H1 (cell line): ENCODE results near the gene EN1. TPM values are rescaled to one million over a fixed set of nuclear protein-coding genes. Genes with fewer than 3 reads are reported as not detected.

Experiments
- CTCF ChIA-PET: fragments of 300-600 bp; sonication (Branson Sonifier 250); formaldehyde crosslinking; loops from one replicate; lab custom pipeline; 2021; ENCODE audit not compliant: partially characterized antibody; lab: Charles Lee
- POLR2A ChIA-PET: fragments of 300-600 bp; sonication (Branson Sonifier 250); formaldehyde crosslinking; loops from one replicate; lab custom pipeline; 2021; ENCODE audit warnings: inconsistent platforms; ENCODE audit not compliant: partially characterized antibody; lab: Charles Lee
- DNase-seq, 2 experiments: peaks; one replicate each; pipeline versions ENCODE4 v3.0.0 to v3.0.0-alpha.2; 2010 to 2022; ENCODE audit warnings: low spot score in 2 of 2, low read depth in 1 of 2, mixed read lengths in 1 of 2
- FAIRE-seq: peaks from 2 replicates; lab custom pipeline; 2011; peaks lifted over from hg19 to GRCh38; lab: Jason Lieb, UNC
- H2AFZ ChIP-seq: 2 replicates; pipeline ENCODE4 v1.8.1; 2012; ENCODE audit warnings: low read length, inconsistent platforms
- H2AK5ac ChIP-seq: 2 replicates; pipeline ENCODE4 v1.6.1; 2013; ENCODE audit warnings: low read depth, low read length
- H2BK120ac ChIP-seq: replicated peaks from 2 replicates; pipeline ENCODE3; 2013; ENCODE audit warnings: low read depth, low read length, inconsistent platforms
- H2BK12ac ChIP-seq: 2 replicates; pipeline ENCODE4 v1.6.1; 2013; ENCODE audit warnings: low read depth, low read length
- H2BK15ac ChIP-seq: 2 replicates; pipeline ENCODE4 v1.6.1; 2013; ENCODE audit warnings: low read length
- H2BK20ac ChIP-seq: 2 replicates; pipeline ENCODE4 v1.6.1; 2013; ENCODE audit warnings: low read length
- H2BK5ac ChIP-seq: 2 replicates; pipeline ENCODE4 v1.6.1; 2013; ENCODE audit warnings: low read depth, low read length
- H3K14ac ChIP-seq: 2 replicates; pipeline ENCODE4 v1.6.1; 2013; ENCODE audit warnings: inconsistent platforms; ENCODE audit not compliant: insufficient read length
- H3K18ac ChIP-seq: 2 replicates; pipeline ENCODE4 v1.6.1; 2013; ENCODE audit warnings: low read length; ENCODE audit errors: extremely low read depth
- H3K23ac ChIP-seq: 2 replicates; pipeline ENCODE4 v1.6.1; 2013; ENCODE audit warnings: inconsistent platforms; ENCODE audit not compliant: insufficient read length
- H3K23me2 ChIP-seq: 2 replicates; pipeline ENCODE4 v1.6.1; 2013; ENCODE audit warnings: low read depth, low read length
- H3K27ac ChIP-seq: 2 replicates; pipeline ENCODE4 v1.6.1; 2011; ENCODE audit warnings: low read depth, low read length, inconsistent platforms
- H3K27me3 ChIP-seq, 4 experiments: replicated peaks in 1 of 4; 1 replicate in 1 of 4; 2 replicates in 3 of 4; pipeline versions ENCODE4 v1.6.1 to v1.8.1; 2011 to 2013; ENCODE audit warnings: low read length in 3 of 4, mild to moderate bottlenecking in 3 of 4, inconsistent platforms in 2 of 4, mixed read lengths in 2 of 4, moderate library complexity in 1 of 4; ENCODE audit not compliant: control insufficient read depth in 3 of 4, insufficient read depth in 3 of 4; ENCODE audit errors: extremely low read depth in 1 of 4
- H3K36me3 ChIP-seq, 4 experiments: 2 replicates each; pipeline versions ENCODE4 v1.6.1 to v1.8.1; 2011 to 2013; ENCODE audit warnings: mild to moderate bottlenecking in 4 of 4, low read length in 3 of 4, moderate library complexity in 2 of 4, control low read depth in 1 of 4, inconsistent platforms in 1 of 4; ENCODE audit not compliant: insufficient read depth in 4 of 4, control insufficient read depth in 2 of 4
- H3K4ac ChIP-seq: replicated peaks from 2 replicates; pipeline ENCODE3; 2013; ENCODE audit warnings: low read length, low read depth, mixed read lengths, inconsistent platforms; ENCODE audit not compliant: insufficient read length
- H3K4me1 ChIP-seq, 4 experiments: replicated peaks in 1 of 4; 1 replicate in 1 of 4; 2 replicates in 3 of 4; pipeline versions ENCODE4 v1.6.1 to v1.8.1; 2011 to 2013; ENCODE audit warnings: low read length in 3 of 4, inconsistent platforms in 2 of 4, mixed read lengths in 1 of 4; ENCODE audit not compliant: insufficient read depth in 4 of 4, control insufficient read depth in 3 of 4
- H3K4me2 ChIP-seq, 2 experiments: 2 replicates each; pipeline versions ENCODE4 v1.6.1 to v1.8.1; 2011 to 2013; ENCODE audit warnings: low read depth in 2 of 2, low read length in 2 of 2, control low read depth in 1 of 2, inconsistent platforms in 1 of 2, mild to moderate bottlenecking in 1 of 2; ENCODE audit not compliant: insufficient read depth in 1 of 2
- H3K4me3 ChIP-seq, 4 experiments: fragments of 200-600, 300-600 bp in 1 of 4; sonication (generic), shearing (Covaris generic), sonication (Bioruptor Twin) in 1 of 4; 2 replicates each; pipeline versions ENCODE4 v1.5.1 to v1.8.1; 2011 to 2016; ENCODE audit warnings: low read length in 4 of 4, low read depth in 3 of 4, control low read depth in 2 of 4, inconsistent platforms in 2 of 4, mild to moderate bottlenecking in 2 of 4, mixed read lengths in 1 of 4, moderate library complexity in 1 of 4; ENCODE audit not compliant: insufficient read depth in 2 of 4; ENCODE audit errors: extremely low read depth in 1 of 4
- H3K56ac ChIP-seq: replicated peaks from 2 replicates; pipeline ENCODE3; 2013; ENCODE audit warnings: low read depth, mild to moderate bottlenecking, mixed read lengths, low read length, inconsistent platforms; ENCODE audit not compliant: insufficient read length
- H3K79me1 ChIP-seq: 2 replicates; pipeline ENCODE4 v1.6.1; 2013; ENCODE audit warnings: low read depth, low read length, control low read depth
- H3K79me2 ChIP-seq, 2 experiments: 2 replicates each; pipeline versions ENCODE4 v1.6.1 to v1.8.1; 2012 to 2013; ENCODE audit warnings: low read length in 2 of 2, mild to moderate bottlenecking in 2 of 2, inconsistent platforms in 1 of 2; ENCODE audit not compliant: insufficient read depth in 2 of 2, control insufficient read depth in 1 of 2
- H3K9ac ChIP-seq, 4 experiments: replicated peaks in 1 of 4; 1 replicate in 1 of 4; 2 replicates in 3 of 4; pipeline versions ENCODE4 v1.6.1 to v1.8.1; 2011 to 2013; ENCODE audit warnings: low read depth in 3 of 4, low read length in 3 of 4, control low read depth in 2 of 4, mild to moderate bottlenecking in 2 of 4, moderate library complexity in 2 of 4, inconsistent platforms in 1 of 4; ENCODE audit errors: extremely low read depth in 1 of 4
- H3K9me3 ChIP-seq, 2 experiments: 2 replicates each; pipeline versions ENCODE4 v1.6.1 to v1.8.1; 2012 to 2013; ENCODE audit warnings: mild to moderate bottlenecking in 2 of 2, moderate library complexity in 2 of 2, control low read depth in 1 of 2, inconsistent platforms in 1 of 2, low read depth in 1 of 2, low read length in 1 of 2, mixed read lengths in 1 of 2; ENCODE audit not compliant: insufficient read depth in 2 of 2
- H4K20me1 ChIP-seq, 2 experiments: replicated peaks in 1 of 2; 2 replicates each; pipeline versions ENCODE3 to v1.8.1; 2011 to 2013; ENCODE audit warnings: inconsistent platforms in 2 of 2, low read length in 2 of 2, mild to moderate bottlenecking in 1 of 2; ENCODE audit not compliant: insufficient read depth in 2 of 2, control insufficient read depth in 1 of 2
- H4K5ac ChIP-seq: 2 replicates; pipeline ENCODE4 v1.6.1; 2013; ENCODE audit warnings: low read length, low read depth, mixed read lengths, inconsistent platforms; ENCODE audit not compliant: insufficient read length
- H4K8ac ChIP-seq: 2 replicates; pipeline ENCODE4 v1.8.0; 2013; ENCODE audit warnings: mild to moderate bottlenecking, moderate library complexity, low read length, inconsistent platforms; ENCODE audit not compliant: insufficient read depth; ENCODE audit errors: extremely low read depth
- H4K91ac ChIP-seq: replicated peaks from 2 replicates; pipeline ENCODE3; 2013; ENCODE audit warnings: low read length, mixed read lengths, inconsistent platforms; ENCODE audit not compliant: insufficient read length
- CEBPB ChIP-seq: IDR thresholded peaks from 2 replicates; pipeline ENCODE4 v1.6.1; 2012; ENCODE audit warnings: low read depth, low read length
- CHD1 ChIP-seq: IDR thresholded peaks from 2 replicates; pipeline ENCODE4 v1.6.1; 2012; ENCODE audit warnings: low read depth, low read length, improper control_type of control experiment
- GABPA ChIP-seq: IDR thresholded peaks from 2 replicates; pipeline ENCODE4 v1.6.1; 2011; ENCODE audit warnings: mild to moderate bottlenecking, low read length, moderate library complexity, borderline replicate concordance; ENCODE audit not compliant: insufficient read depth
- JUN ChIP-seq: IDR thresholded peaks from 2 replicates; pipeline ENCODE4 v1.6.1; 2011; ENCODE audit warnings: low read depth, mild to moderate bottlenecking, improper control_type of control experiment, low read length
- SAP30 ChIP-seq: fragments of 300-600 bp; sonication (generic); IDR thresholded peaks from 2 replicates; pipeline ENCODE4 v1.7.1; 2012; ENCODE audit warnings: low read length, moderate library complexity, mild to moderate bottlenecking, inconsistent platforms; ENCODE audit not compliant: insufficient read depth, insufficient replicate concordance
- WGBS, 2 experiments: shearing (Covaris generic) in 1 of 2; methylation state at CpG; one replicate each; pipeline versions ENCODE4 v1.1.6 to v1.1.7; 2013 to 2015; ENCODE audit warnings: low lambda C conversion rate in 2 of 2, mixed read lengths in 2 of 2, inconsistent platforms in 1 of 2, low coverage in 1 of 2, missing lambda C conversion rate in 1 of 2; ENCODE audit not compliant: insufficient replicate concordance in 2 of 2, insufficient coverage in 1 of 2, insufficient read length in 1 of 2; ENCODE audit errors: extremely low coverage in 1 of 2, missing lambda C conversion rate in 1 of 2; 5-methylcytosine and 5-hydroxymethylcytosine counted together
- polyA plus RNA-seq, 7 experiments: library from polyadenylated mRNA; depleted of rRNA in 3 of 7; stranded (reverse) in 5 of 7; unstranded in 2 of 7; fragments of >200 nt in 5 of 7; fragments of 200-250 nt in 2 of 7; gene quantifications; 1 replicate in 5 of 7; 2 replicates in 1 of 7; 4 replicates in 1 of 7; pipeline versions ENCODE4 v1.2.1 to v1.2.3, GENCODE V29; 2011 to 2013; ENCODE audit warnings: missing spikeins in 2 of 7, mixed read lengths in 2 of 7
- total RNA-seq: library from RNA; stranded (reverse); fragmentation: NEBNext Ultra II Directional; extraction: Animal tissue kit (Norgen Biotek cat#: 25700); gene quantifications from 2 replicates; pipeline ENCODE4 v1.2.1, GENCODE V29; 2021

EN1 gene
- total and polyA plus RNA-seq, 2 of the 8 experiments (the other 6 are each of a cell fraction or from before 2014, with no cell fraction given) = not detected

- Histone ChIP-seq H2BK15ac (no peak overlapping the region), H3K36me3 (0 out of 8 replicates have a peak, but pooled peaks cover 0 to 2% (median 0%) of the 10 kb centered on the region in 4 experiments), H3K18ac (no peak overlapping the region), H3K56ac (no peak overlapping the region), H2BK12ac (no peak overlapping the region), H3K9me3 (no peaks in the 10 kb centered on the region), H3K23ac (no peak overlapping the region), H3K4me3 (no peak overlapping the region), H2AFZ (no peak overlapping the region), H2BK120ac (no peak overlapping the region), H3K4me2 (no peak overlapping the region), H4K5ac (no peak overlapping the region), H3K79me2 (no peaks in the 10 kb centered on the region), H2BK20ac (no peak overlapping the region), H3K4ac (no peak overlapping the region), H3K9ac (no peak overlapping the region), H3K27ac (no peak overlapping the region), H4K8ac (no peak overlapping the region), H2AK5ac (no peak overlapping the region), H3K79me1 (no peaks in the 10 kb centered on the region), H3K4me1 (peaks cover 9 to 18% (median 16%) of the 10 kb centered on the region in 4 experiments), H3K27me3 (no peaks in the 10 kb centered on the region; a peak in 1 of 7 replicates), H4K91ac (no peak overlapping the region), H3K14ac (no peak overlapping the region), H2BK5ac (no peak overlapping the region), H4K20me1 (no peaks in the 10 kb centered on the region), H3K23me2 (no peaks in the 10 kb centered on the region; the same call in 1 of the 2 replicates)
- ChIA-PET CTCF (no interaction called here), POLR2A (no interaction called here)
- FAIRE-seq = no peak
- WGBS, 2 experiments = 93% methylated on average over 5 of the region's 5 CpGs; no CpG with 5 or more reads in 1 of the 2 experiments
- TF ChIP-seq GABPA (no peak), CEBPB (no peak), CHD1 (no peak), JUN (no peak), SAP30 (no peak)
- DNase-seq = no peak
These were observed 44.4 kb downstream of the EN1 start for GRCh38 chr2:118803012-118803411.
